Measurements from ENCODE around the gene PDP2.

The PDP2 gene

DNA sequence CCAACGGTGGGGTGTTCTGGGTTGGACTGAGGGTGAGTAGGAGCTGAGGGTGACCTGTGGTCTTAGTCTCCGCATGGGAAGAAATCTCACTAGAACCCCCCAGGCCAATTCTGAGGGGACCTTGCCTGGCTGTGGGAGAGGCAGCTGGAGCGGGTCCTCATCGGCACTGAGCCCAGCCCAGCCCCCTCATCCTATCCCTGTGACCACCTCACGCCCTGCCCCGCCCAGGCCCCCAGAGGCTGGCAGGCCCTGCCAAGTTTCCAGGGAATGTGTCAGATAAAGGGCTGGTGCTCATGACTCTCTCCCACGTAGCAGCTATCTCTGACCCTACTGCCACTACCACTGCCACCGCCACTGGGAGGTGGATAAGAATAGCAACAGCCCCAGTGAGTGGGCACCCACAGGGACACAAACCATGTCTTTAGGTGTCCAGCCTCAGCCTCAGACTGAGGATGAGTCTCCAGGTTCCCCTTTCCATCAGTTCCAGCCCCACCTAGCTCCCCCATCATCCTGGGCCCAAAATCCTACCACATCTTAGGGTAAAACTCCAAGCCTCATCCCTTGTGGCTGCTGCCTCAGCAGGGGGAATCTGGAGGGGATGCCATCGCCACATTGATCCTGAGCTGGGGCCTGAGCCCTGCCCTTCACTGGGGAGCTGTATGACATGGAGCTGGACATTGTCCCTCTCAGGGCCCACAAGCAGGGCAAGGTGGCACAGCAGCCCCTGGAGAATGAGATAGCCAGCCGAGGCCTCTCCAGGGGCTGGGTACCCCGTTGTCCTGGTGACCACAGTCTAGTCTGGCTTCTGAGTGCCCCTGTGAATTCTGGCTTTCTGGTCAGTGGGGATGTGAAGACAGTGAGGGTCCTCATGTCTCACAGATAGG is 23.5 kb downstream of the PDP2 start:
- no peak for DNase-seq (ENCODE audit: low read depth in 3 of 3)

DNA sequence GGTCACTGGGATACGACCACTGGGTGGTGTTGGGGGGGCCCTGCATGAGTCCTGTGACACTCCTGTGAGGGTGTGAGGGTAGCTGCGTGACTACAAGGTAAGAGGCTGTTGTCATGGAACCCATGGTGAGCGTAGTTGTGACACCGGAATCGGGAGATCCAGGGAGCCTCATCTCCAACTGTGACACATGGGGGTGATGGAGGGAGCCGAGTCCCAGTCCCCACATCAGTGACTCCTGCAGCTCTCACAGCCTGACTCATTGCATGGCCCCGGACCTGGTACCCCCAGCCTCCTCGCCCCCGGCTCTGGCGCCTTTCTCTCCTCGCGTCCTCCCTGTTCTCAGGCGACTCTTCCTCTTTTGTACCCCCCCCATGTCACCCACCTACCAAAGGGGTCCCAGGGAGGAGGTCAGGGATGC is 24.1 kb downstream of the PDP2 start:
- no peak for DNase-seq (ENCODE audit: low read depth in 3 of 3)

DNA sequence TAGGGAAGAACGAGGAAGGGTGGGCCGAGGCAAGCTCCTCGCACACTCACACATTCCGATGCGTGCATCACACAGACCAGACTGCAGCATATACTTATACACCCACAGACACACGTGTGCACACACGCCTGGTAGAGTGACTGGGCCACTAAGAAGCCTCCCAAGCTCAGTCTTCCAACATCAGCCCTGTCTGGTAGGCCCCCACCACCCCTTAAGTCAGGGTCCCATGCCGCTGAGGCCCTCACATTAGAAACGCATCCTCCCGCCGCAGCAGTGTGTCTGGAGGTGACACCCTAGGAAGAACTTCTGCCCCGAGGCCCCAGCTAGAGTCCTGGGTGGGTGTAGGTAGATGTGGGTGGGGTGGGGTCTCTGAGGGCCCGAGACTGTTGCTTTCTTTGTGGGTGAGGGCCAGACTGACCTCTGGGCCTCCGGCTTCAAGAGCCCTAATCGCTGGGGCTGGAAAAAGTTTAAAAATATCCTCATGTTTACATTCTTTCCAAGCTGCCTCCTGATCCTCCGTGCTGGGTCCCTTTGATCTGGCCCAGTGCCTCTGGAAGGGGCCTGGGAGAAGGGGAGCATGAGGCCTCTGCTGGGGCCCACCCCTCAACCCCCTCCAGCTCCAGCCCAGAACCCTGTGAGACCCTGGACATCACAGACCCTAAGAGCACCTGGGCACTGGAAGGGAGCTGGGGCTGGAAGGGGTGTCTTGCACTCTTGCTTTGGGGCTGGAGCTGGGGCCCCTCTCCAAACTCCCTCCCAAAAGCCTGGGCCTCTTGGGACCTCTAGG is 24.7 kb downstream of the PDP2 start:
- DNase-seq (ENCODE audit: low read depth in 3 of 3): no peak

DNA sequence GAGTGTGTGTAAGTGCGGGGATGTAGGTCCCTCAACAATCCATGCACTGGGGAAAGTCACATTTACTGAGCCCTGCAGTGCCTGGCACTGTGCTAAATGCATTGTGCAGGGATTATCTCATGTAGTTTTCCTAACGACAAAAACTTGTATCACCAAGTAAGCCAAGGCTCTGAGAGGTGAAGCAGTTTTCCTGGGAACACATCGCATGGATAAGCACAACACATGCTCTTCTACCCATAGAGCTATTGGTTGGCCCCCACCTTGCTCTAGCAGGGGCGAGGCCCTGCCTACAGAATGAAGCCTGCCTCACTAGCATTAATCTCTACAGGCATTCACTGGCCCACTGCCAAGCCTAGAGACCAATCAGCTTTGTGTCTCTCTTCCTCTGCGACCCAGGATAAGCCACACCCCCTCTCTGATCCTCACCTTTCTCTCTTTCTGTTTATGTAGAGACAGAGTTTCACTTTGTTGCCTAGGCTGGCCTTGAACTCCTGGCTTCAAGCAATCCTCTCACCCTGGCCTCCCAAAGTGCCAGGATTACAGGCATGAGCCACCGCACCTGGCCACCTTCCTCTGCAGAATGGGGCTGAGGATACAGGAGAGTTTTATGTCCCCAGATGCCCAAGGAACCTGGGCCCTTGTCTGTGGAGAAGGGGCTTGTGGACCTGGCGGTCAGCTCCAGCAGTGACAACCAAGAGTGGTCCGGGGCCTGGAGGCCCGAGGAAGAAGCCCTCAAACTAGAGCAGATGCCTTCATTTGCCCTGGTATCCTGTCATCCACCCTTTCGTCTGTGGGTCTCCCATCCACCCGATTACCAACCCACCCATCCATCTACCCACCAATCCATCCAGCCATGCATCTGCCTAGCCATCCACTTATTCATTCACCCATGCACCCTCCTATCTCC is 25.6 kb downstream of the PDP2 start:
- peak in 1 of 3 experiments; percentile 40 for DNase-seq (ENCODE audit: low read depth in 3 of 3)

DNA sequence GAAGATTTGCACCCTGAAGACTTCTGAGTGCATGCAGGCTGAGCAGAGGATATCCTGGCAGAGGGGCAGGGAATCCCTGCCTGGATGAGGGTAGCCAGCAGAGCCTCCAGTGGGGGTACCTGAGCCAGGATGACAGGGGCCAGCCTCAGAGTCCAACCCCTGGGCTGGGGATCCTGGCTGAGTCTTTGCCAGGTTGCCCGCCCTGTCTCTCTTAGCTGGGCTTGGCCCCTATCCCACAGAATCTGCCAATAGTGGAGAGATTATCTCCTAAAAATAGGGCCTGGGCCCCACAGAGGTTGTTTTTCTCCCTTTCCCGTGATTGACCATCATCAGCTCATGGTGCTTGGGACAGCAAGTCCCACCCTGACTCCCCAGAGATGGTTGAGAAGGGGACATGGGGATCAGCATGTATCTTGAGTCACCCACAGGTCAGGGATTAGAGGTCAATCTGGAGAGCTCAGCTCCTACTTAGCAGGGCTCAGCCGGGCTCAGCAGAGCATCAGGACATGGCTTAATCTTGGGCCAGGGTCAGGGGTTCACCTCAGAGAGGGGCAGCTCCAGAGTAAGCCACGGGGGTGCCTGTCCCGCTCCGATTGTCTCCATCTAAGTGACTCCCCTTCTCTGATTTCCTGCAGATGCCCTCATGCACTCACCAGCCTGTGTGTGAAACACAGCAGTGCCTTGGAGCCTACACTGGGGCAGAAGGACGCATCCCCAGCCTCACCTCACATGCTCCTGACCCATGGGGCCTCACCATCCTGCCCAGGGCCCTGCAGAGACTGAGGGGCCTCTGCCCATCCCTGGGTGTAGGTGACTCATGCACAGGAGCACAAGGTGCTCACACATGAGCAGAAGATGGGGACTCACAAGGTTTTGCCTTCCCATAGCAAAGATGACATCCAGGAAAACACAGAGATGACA is 26.9 kb downstream of the PDP2 start:
- no peak for DNase-seq (ENCODE audit: low read depth in 3 of 3)

DNA sequence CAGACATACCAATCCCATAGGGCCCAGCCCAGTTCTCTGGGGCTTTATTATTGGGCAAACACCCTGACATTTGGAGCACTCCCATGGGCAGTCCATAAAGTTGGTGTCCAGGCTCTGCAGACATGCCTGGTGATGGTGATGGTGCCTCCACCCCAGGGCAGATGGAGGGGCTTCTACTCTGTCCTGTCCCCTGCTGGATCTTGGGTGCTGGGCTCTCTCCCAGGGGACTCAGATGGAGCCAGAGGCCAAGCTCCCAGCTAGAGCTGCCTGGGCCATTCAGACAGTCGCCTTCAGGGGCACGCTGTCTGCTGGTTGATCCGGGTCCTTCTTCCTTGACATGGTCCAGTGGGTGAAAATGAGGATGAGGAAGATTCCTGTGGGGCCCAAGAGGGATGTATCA is 27.8 kb downstream of the PDP2 start:
- no peak for DNase-seq (ENCODE audit: low read depth in 3 of 3)

DNA sequence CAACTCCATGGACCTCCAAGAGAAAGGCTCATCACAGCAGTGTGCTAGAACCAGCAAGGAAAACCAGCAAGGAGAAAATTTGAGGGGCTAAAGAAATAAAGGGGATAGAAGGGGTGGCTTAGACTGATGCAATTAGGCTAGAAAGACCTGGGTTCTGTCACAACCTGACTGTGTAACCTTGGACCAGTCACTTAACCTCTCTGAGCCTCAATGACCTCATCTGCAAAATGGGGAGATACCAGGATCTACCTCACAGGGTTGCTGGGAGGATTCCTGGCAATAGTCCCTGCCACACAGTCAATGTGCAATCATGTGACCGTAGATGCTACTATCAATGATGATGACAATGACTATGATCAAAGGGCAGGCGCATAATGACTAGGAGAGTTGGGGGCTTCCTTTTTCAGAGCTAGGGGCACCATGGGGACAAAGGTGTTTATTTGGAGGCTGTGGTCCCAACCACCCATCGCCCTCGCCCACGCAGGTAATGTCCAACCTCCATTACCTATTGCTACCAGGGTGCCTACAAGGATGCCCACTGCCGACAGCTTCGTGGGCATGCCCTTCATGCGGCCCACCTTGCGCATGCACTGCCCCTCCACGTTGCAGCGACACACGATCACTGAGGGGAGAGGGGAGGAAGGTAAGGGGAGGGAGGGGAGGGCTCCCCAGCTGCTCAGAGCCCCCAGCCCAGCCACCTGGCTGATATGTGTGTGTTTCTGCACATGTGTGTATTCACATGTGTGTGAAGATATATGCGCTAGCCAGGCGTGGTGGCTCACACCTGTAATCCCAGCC is 28.6 kb downstream of the PDP2 start:
- DNase-seq (ENCODE audit: low read depth in 3 of 3): no peak

DNA sequence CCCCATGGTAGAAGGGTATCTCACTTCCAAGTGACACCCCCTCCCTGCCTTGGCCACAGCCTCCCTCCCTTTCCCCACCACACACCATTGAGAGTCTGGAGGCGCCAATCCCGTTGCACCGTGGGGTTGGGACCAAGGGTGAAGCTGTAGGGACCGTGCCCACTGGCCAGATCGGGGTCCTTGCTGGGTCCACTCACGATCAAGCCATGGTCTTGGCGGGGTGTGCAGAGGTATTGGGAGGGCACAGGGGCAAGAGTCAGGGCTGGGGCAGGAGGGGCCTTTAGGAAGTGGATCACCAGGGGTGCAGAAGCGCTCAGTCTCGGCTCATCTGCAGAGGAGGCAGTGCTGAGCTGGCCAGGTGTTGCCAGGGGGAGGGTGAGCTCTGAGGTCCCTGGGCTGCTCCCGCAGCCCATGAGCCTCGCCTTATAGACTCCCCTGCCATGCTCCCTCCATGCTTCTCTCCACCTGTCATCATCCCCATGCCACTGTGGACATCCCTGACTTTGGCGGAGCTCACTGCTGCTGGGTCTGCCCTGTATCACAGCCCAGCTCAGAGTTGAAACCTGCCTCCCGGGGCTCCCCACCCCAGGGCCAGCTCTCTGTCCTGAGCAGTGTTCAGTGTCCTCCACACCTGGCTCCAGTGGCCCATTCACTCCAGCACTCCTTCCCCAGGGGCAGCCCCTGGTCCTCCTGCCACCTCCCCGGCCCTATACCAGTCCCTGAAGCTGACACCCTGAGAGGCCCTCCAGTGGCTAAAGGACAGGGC is 30.0 kb downstream of the PDP2 start:
- DNase-seq (ENCODE audit: low read depth in 3 of 3): no peak

DNA sequence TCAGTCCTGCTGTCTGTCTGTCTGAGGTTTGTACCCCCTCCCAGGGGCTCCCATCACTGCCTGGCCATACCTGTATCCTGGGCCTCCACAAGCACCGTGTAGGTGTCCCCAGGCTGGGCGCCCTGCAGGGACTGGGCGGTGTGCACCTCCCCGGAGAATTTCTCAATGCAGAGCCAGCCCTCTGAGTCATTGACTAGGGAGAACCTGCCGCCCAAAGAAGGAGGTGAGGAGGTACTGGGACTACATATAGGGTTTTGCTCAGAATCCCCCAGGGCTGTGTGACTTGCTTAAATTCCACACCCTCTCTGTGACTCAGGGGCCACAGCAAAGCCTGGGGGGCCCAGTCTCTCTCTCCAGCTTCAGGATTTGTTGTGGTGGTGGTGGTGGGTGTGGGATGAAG is 30.8 kb downstream of the PDP2 start:
- DNase-seq (ENCODE audit: low read depth in 3 of 3): no peak

DNA sequence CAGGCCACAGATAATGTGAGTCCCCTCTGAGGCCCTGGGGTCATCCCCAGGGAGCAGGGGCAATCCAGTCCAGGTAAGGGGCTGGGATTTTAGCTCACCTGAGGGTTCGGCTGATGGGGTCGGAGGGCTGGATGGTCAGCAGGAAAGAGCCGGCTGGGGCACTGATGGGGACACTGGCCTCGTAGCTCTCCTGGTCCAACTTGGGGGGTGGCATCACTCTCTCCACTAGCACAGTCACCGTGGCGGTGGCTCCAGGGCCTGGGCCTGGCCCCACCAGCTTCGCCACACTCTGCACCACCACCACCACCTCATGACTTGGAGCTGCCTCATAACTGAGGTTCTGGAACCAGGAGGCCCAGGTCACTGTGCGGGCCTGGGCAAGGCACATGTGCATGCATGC is 31.5 kb downstream of the PDP2 start:
- no peak for DNase-seq (ENCODE audit: low read depth in 3 of 3)

DNA sequence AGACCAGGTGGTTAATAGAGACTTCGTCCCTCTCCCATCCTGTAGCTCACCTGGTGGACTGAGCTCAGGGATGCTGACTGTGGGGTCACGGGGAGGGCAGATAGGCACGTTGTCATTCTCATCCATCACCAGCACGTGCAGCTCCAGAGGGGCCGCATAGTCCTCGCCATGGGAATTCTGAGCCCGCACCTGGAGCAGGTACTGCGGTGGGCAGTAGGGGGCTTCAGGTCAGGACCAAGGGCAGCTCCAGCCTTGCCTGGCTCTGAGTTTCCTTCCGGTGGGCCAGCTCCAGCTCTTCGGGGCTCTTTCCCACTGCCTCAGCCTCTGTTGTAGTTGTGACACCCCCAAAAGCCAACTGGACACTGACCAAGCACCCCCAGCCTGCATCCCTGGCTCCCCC is 32.8 kb downstream of the PDP2 start:
- no peak for DNase-seq (ENCODE audit: low read depth in 3 of 3)

DNA sequence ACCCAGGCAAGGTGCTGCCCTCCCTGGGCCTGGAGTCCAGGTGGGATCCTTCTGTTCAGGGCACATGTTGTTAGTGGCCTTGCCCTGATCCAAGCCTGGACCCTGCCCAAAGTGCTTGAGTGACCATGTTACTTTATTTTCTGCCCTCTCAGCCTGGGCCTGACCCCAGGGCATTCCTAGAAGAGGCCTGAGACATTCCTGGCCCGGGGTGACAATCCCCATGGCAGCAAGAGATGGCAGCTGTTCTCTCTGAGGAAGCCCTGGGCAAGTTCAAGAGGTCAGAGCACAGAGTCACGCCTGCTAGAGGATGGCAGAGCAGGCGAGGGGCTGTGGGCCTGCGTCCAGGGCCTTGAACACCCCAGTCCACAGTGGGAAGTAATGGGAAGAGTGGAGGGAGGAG is 33.4 kb downstream of the PDP2 start:
- no peak for DNase-seq (ENCODE audit: low read depth in 3 of 3)

DNA sequence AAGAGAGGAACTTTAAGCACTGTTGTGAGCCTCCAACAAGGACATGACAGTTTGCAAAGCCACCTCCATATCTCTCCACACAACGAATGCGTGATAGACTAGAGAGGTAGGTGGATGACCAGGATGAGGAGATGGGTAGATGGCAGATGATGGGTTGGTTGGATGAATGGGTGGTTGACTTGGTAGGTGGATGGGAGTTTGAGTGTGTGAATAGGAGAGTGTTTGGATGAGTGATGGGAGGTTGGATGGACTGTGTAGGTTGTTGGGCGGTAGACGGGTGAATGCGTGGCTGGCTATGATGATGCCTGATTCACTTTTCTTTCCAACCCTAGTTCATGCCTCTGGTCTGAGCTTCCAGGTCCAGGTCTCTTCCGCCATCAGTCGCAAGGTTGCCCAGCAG is 34.2 kb downstream of the PDP2 start:
- DNase-seq (ENCODE audit: low read depth in 3 of 3): no peak

DNA sequence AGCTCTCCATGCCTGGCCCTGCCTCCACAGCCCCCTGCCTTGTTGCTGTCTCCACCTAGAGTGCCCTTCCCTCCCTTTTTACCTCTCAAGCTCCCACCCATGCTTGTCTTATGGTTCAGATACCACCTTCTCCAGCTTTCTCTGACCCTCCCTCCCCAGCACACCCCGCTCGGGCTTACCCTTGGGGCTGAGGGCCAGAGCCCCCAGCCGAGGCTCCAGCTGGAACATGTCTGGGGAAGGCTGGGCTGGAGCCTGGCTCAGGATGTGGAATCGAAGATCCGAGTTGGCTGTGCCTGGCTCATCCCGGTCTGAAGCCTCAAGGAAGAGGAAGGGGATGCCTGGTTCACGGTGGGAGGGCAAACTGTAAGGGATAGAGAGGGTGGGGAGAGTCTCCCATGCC is 34.7 kb downstream of the PDP2 start:
- no peak for DNase-seq (ENCODE audit: low read depth in 3 of 3)

DNA sequence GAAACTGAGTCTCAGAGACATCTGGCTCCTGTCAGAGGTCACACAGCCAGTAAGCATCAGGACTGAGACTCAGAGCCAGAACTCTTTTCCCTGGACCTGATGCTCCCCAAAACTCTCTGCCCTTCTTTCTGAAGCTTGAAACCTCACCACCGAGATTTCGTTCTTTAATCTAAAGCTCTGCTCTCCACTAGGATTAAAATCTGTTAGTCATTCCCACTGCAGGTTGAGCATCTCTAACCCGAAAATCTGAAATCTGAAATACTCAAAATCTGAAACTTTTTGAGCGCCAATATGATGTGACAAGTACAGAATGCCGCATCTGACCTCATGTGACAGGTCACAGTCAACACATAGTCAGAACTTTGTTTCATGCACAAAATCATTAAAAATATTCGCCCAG is 36.2 kb downstream of the PDP2 start:
- DNase-seq (ENCODE audit: low read depth in 3 of 3): no peak

DNA sequence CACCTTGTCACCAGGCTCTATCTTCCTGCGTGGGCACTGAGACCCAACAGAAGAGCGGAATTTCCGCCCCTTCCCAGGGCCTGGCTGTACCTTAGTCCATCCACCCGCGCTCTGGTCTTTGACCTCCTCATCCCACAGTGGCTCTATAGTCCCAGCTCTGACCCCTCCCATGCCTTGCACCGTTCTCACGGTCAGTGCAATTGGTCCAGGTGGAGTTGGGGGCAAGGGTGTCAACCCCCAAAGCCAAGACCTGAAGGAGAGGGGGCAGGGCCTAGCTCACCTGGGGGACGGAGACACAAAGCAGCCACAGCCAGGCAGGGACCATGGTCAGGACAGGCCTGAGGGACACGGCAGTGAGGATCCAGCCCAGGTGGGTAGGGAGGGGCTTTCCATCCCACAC is 37.4 kb downstream of the PDP2 start:
- DNase-seq (ENCODE audit: low read depth in 3 of 3): no peak

DNA sequence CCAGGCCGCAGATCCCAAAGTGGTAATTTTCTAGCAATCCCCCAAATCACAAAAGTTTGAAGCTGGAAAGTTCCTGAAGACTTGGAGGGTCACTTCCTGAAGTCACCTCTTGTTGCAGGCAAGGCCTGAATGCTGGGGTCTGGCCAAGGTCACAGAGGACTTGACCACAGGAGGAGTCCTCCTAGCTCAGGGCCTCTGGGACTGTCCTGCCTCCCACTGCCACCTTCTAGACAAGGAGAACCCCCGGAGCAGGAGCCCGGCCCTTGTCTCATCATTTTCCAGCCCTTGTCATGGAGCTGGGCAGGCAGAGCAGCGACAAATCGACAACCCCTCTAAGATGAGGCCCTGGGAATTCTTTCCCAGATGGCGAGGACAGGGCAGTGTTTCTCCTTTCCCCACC is 38.0 kb downstream of the PDP2 start:
- DNase-seq (ENCODE audit: low read depth in 3 of 3): no peak

DNA sequence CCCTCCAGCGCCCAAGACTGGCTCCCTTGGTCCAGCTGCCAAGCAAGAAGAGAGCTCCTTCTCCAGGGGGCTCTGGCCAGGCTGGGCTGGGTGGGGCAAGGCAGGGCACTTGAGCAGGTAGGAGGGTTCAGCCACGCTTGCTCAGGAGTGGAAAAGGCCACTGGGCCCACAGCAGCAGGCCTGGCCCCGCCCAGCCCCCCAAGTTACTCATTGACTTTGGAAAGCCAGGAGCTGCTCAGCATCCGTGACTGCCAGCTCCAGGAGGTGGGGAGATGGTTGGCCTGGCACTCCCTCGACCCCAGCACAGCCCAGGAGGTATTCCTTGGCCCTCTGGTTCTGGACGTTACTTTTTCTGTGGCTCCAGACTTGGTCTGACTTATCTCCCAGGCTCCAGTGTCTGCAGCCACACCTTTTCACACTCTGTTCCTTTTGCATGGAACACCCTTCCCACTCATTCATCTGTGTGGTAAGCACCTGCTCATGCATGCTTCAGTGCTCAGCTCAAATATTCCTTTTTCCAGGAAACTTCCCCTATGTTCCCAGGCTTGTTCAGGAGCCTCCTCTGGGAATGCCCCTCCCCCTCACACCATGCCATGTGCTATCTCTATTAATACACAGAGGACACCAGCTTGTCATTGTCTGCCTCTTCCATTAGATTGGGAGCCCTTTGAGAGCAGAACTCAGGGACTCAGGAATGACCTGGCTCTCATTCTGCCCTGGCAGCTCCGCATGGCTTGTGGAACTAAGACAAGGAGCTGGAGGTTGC is 38.7 kb downstream of the PDP2 start, which contains the start of gene CDH16:
Gene CDH16 (minus strand): TSS at position 83 of the 766 bp plus-strand sequence. CDS start 820 bp downstream, outside the sequence.
- DNase-seq (ENCODE audit: low read depth in 3 of 3): no peak
